ENCODE data around the gene SYNJ1. TPM values are rescaled to one million over a fixed set of nuclear protein-coding genes. Genes with fewer than 3 reads are reported as not detected.

SYNJ1 gene
- total and polyA plus RNA-seq, 10 of the 15 experiments (the other 5 are each of a cell fraction or from before 2014, with no cell fraction given) = 1.2 to 7.0 (median 3.5) TPM

DNA sequence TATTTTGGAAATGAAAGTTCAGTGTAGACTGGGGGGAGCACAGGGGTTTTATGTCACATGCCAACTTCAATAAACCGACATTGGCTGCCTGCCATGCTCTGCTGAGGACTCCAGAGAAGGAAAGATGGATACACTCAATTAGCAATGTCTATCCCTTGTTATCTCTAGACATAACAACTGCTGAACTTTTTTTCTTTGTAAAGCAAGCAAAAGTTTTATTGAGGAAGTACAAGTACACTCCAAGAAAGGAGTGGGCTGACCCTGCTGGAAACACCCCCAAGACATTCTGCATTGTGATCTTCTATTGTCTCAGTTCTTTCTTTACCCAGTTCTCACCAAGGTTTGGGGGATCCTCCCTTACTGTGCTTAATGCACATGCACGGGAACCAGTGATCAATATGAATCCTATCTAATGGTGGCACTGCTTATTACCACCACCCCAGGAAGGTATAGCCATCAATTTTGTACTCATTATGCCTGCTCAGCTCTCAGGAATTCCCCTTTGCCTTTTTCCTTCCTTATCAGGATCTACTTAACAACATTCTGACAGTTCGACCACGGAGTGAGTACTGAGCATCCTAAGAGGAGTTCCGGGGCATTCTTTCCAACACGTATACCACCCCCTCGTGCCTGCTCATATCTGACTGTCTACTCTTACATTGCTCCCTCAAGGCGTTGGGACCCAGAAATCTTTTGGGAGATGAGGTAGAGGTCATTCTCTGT is 28.7 kb downstream of the SYNJ1 start:
- no peak overlapping the region for H3K27ac ChIP-seq (ENCODE audit: control insufficient read depth, insufficient read depth)
- ATAC-seq = no peak
- WGBS (ENCODE audit: insufficient coverage, insufficient replicate concordance, low lambda C conversion rate, missing lambda C conversion rate) = 94% methylated on average over 8 of the region's 8 CpGs
- no peak for FAIRE-seq
- no peaks in the 10 kb centered on the region for H3K4me1 ChIP-seq (ENCODE audit: control insufficient read depth, insufficient read depth, low read length)
- intact Hi-C loops (cut with micrococcal nuclease; ENCODE audit: unreplicated experiment) = no loop called here
- DNase-seq (ENCODE audit: low read depth, low spot score) = no peak
- no peak overlapping the region for H3K4me3 ChIP-seq
- H3K27me3 ChIP-seq (replicated peaks in 1 of 2; ENCODE audit: control insufficient read depth in 2 of 2, insufficient read depth in 2 of 2, low read length in 1 of 2) = no peaks in the 10 kb centered on the region
- peaks cover 0 to 5% of the 10 kb centered on the region in 2 experiments; a peak in 1 of 4 replicates for H3K36me3 ChIP-seq (ENCODE audit: control insufficient read depth in 2 of 2, insufficient read depth in 2 of 2, low read length in 1 of 2)
- no peaks in the 10 kb centered on the region for H3K9me3 ChIP-seq (replicated peaks; ENCODE audit: control insufficient read depth, insufficient read depth, low read length)
- in situ Hi-C loops (cut with MboI) = no loop called here
- no peaks in the 10 kb centered on the region for H4K20me1 ChIP-seq (ENCODE audit: control insufficient read depth, insufficient read depth)
- ChIA-PET SMC1A (ENCODE audit: uncharacterized antibody, unreplicated experiment) (no interaction called here), RAD21 (ENCODE audit: unreplicated experiment) (no interaction called here), POLR2A (no interaction called here), CTCF (no interaction called here)
- H3K79me2 ChIP-seq (ENCODE audit: control insufficient read depth, insufficient read depth, low read length) = no peaks in the 10 kb centered on the region
- TF ChIP-seq CEBPB (IDR thresholded peaks at IDR 0.05; ENCODE audit: borderline replicate concordance in 1 of 2, low read depth in 2 of 2, low read length in 2 of 2) = no peak
- no peak for TF ChIP-seq POU2F2 (IDR thresholded peaks at IDR 0.05; ENCODE audit: borderline replicate concordance, low read depth, low read length)
- TF ChIP-seq ZNF24 (IDR thresholded peaks at IDR 0.05) = no peak
- H3K9ac ChIP-seq (ENCODE audit: control insufficient read depth, insufficient read depth, low read length) = no peak overlapping the region
- BruUV-seq (replicated peaks) = no TSS peak
- no peak overlapping the region for H3K4me2 ChIP-seq (ENCODE audit: control insufficient read depth, insufficient read depth)
- no peak overlapping the region for H2AFZ ChIP-seq (ENCODE audit: control insufficient read depth, low read depth, low read length)

DNA sequence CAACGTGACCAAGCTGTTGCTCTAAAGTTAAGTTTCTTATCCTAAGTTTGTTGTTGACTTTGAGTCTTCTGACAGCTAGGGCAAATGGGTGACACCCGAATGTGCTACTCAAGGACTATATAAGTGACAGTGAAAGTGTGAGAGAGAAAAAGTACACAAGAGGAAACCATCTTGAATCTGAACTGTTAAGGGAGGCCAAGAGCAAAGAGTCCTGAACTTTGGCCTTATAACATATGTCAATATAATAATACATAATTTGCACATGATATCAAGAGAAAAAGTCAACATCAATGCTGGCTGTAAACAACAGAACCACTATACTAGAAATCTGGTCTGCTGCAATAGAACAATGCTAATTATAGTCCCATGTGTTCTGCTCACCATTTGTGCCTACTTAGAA is 29.5 kb downstream of the SYNJ1 start:
- SMC1A ChIA-PET (ENCODE audit: uncharacterized antibody, unreplicated experiment) = no interaction called here
- no peak for DNase-seq (ENCODE audit: low read depth, low spot score)
- peak; percentile 18 for FAIRE-seq
- Histone ChIP-seq H3K4me1 (ENCODE audit: control insufficient read depth, insufficient read depth, low read length) (no peaks in the 10 kb centered on the region), H3K4me3 (no peak overlapping the region), H3K79me2 (ENCODE audit: control insufficient read depth, insufficient read depth, low read length) (no peaks in the 10 kb centered on the region), H3K27me3 (replicated peaks in 1 of 2; ENCODE audit: control insufficient read depth in 2 of 2, insufficient read depth in 2 of 2, low read length in 1 of 2) (no peaks in the 10 kb centered on the region), H2AFZ (ENCODE audit: control insufficient read depth, low read depth, low read length) (no peak overlapping the region), H3K27ac (ENCODE audit: control insufficient read depth, insufficient read depth) (no peak overlapping the region), H3K9me3 (replicated peaks; ENCODE audit: control insufficient read depth, insufficient read depth, low read length) (no peaks in the 10 kb centered on the region), H3K4me2 (ENCODE audit: control insufficient read depth, insufficient read depth) (no peak overlapping the region), H4K20me1 (ENCODE audit: control insufficient read depth, insufficient read depth) (no peaks in the 10 kb centered on the region), H3K9ac (ENCODE audit: control insufficient read depth, insufficient read depth, low read length) (no peak overlapping the region), H3K36me3 (ENCODE audit: control insufficient read depth in 2 of 2, insufficient read depth in 2 of 2, low read length in 1 of 2) (peaks cover 0 to 5% of the 10 kb centered on the region in 2 experiments; a peak in 1 of 4 replicates)
- POLR2A ChIA-PET = no interaction called here
- no TSS peak for BruUV-seq (replicated peaks)
- CTCF ChIA-PET = no interaction called here
- ATAC-seq = no peak
- RAD21 ChIA-PET (ENCODE audit: unreplicated experiment) = no interaction called here
- 100% methylated on average over 2 of the region's 2 CpGs for WGBS (ENCODE audit: insufficient coverage, insufficient replicate concordance, low lambda C conversion rate, missing lambda C conversion rate)
- intact Hi-C loops (cut with micrococcal nuclease; ENCODE audit: unreplicated experiment) (no loop called here), in situ Hi-C loops (cut with MboI) (no loop called here)
- TF ChIP-seq WRNIP1 (IDR thresholded peaks at IDR 0.05; ENCODE audit: borderline replicate concordance, low read depth, low read length) (no peak), IKZF1 (conservative IDR thresholded peaks at IDR 0.05) (no peak), ZNF217 (IDR thresholded peaks at IDR 0.05) (no peak), SUZ12 (IDR thresholded peaks at IDR 0.05; ENCODE audit: unreplicated experiment) (no peak), MYC (IDR thresholded peaks at IDR 0.05; ENCODE audit: insufficient read depth, insufficient read length, insufficient replicate concordance, low read length, severe bottlenecking) (no peak)
- TF ChIP-seq, protein P1, sequence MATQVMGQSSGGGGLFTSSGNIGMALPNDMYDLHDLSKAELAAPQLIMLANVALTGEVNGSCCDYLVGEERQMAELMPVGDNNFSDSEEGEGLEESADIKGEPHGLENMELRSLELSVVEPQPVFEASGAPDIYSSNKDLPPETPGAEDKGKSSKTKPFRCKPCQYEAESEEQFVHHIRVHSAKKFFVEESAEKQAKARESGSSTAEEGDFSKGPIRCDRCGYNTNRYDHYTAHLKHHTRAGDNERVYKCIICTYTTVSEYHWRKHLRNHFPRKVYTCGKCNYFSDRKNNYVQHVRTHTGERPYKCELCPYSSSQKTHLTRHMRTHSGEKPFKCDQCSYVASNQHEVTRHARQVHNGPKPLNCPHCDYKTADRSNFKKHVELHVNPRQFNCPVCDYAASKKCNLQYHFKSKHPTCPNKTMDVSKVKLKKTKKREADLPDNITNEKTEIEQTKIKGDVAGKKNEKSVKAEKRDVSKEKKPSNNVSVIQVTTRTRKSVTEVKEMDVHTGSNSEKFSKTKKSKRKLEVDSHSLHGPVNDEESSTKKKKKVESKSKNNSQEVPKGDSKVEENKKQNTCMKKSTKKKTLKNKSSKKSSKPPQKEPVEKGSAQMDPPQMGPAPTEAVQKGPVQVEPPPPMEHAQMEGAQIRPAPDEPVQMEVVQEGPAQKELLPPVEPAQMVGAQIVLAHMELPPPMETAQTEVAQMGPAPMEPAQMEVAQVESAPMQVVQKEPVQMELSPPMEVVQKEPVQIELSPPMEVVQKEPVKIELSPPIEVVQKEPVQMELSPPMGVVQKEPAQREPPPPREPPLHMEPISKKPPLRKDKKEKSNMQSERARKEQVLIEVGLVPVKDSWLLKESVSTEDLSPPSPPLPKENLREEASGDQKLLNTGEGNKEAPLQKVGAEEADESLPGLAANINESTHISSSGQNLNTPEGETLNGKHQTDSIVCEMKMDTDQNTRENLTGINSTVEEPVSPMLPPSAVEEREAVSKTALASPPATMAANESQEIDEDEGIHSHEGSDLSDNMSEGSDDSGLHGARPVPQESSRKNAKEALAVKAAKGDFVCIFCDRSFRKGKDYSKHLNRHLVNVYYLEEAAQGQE (IDR thresholded peaks at IDR 0.05; ENCODE audit: low read depth, low read length) = no peak
- TF ChIP-seq, protein P2, sequence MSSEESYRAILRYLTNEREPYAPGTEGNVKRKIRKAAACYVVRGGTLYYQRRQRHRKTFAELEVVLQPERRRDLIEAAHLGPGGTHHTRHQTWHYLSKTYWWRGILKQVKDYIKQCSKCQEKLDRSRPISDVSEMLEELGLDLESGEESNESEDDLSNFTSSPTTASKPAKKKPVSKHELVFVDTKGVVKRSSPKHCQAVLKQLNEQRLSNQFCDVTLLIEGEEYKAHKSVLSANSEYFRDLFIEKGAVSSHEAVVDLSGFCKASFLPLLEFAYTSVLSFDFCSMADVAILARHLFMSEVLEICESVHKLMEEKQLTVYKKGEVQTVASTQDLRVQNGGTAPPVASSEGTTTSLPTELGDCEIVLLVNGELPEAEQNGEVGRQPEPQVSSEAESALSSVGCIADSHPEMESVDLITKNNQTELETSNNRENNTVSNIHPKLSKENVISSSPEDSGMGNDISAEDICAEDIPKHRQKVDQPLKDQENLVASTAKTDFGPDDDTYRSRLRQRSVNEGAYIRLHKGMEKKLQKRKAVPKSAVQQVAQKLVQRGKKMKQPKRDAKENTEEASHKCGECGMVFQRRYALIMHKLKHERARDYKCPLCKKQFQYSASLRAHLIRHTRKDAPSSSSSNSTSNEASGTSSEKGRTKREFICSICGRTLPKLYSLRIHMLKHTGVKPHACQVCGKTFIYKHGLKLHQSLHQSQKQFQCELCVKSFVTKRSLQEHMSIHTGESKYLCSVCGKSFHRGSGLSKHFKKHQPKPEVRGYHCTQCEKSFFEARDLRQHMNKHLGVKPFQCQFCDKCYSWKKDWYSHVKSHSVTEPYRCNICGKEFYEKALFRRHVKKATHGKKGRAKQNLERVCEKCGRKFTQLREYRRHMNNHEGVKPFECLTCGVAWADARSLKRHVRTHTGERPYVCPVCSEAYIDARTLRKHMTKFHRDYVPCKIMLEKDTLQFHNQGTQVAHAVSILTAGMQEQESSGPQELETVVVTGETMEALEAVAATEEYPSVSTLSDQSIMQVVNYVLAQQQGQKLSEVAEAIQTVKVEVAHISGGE (CRISPR knock-in tag; IDR thresholded peaks at IDR 0.05) = no peak
